ENCODE measurements around the gene RNF220.

DNA sequence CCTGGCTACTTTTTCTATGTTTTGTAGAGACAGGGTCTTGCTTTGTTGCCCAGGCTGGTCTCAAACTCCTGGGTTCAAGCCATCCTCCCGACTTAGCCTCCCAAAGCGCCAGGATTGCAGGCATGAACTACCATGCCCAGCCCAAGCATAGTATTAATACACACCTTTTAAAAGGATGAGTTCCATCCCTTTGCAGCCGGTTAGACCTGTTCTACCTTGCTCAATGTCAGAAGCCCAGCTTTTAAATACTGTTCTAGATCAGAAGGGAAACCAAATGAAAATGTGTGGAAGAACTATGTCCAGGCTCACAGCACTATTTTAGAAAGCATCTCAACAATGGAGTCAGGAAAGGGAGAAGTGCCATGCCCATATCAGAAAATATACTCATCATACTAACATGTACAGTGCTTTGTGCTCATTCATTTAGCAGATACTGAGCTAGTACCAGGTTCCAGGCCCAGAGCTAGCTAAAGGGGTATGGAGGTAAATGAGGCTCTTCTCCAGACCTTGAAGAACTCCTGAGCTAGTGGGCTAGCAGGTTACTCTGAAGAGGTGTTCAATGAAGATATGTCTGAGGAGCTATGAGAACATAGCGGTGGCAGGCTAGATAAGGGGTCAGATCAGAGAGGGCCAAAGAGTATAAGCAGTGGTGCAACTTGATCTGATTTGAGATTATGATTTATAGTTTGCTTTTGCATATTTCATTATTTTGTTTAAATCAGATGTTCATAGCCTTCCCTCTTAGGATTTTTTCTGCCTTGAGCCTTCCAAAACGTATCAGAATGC is 78.2 kb downstream of the RNF220 start:
- TF ChIP-seq, protein P1, sequence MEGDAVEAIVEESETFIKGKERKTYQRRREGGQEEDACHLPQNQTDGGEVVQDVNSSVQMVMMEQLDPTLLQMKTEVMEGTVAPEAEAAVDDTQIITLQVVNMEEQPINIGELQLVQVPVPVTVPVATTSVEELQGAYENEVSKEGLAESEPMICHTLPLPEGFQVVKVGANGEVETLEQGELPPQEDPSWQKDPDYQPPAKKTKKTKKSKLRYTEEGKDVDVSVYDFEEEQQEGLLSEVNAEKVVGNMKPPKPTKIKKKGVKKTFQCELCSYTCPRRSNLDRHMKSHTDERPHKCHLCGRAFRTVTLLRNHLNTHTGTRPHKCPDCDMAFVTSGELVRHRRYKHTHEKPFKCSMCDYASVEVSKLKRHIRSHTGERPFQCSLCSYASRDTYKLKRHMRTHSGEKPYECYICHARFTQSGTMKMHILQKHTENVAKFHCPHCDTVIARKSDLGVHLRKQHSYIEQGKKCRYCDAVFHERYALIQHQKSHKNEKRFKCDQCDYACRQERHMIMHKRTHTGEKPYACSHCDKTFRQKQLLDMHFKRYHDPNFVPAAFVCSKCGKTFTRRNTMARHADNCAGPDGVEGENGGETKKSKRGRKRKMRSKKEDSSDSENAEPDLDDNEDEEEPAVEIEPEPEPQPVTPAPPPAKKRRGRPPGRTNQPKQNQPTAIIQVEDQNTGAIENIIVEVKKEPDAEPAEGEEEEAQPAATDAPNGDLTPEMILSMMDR (conservative IDR thresholded peaks at IDR 0.05; ENCODE audit: low read length) = no peak
- TF ChIP-seq EZH2phosphoT487 (IDR thresholded peaks at IDR 0.05; ENCODE audit: borderline replicate concordance) = no peak
